GM23248 (cell line): ENCODE measurements around the gene OR6S1. TPM values are rescaled to one million over a fixed set of nuclear protein-coding genes. Genes with fewer than 3 reads are reported as not detected.

Experiments used
- DNase-seq: peaks from one replicate; pipeline ENCODE4 v3.0.0-alpha.2; 2015
- H2AFZ ChIP-seq: fragments of 200-600 bp; sonication (generic); 2 replicates; pipeline ENCODE4 v1.6.1; 2016; ENCODE audit warnings: antibody characterized with exemption
- H3F3A ChIP-seq: fragments of 200-600 bp; sonication (generic); 2 replicates; pipeline ENCODE4 v1.6.1; 2016; ENCODE audit warnings: mild to moderate bottlenecking, antibody characterized with exemption, mixed run types; ENCODE audit not compliant: insufficient read depth
- H3K27ac ChIP-seq: fragments of 200-600 bp; sonication (generic); 2 replicates; pipeline ENCODE4 v1.5.1; 2016; ENCODE audit warnings: mild to moderate bottlenecking
- H3K27me3 ChIP-seq: fragments of 200-600 bp; sonication (generic); replicated peaks from 2 replicates; pipeline ENCODE4 v1.6.1; 2016; ENCODE audit warnings: mild to moderate bottlenecking; ENCODE audit not compliant: insufficient read depth
- H3K36me3 ChIP-seq: fragments of 200-600 bp; sonication (generic); 2 replicates; pipeline ENCODE4 v1.6.1; 2016; ENCODE audit warnings: low read depth, mild to moderate bottlenecking
- H3K4me1 ChIP-seq: fragments of 200-600 bp; sonication (generic); 2 replicates; pipeline ENCODE4 v1.6.1; 2016; ENCODE audit warnings: mild to moderate bottlenecking; ENCODE audit not compliant: insufficient read depth
- H3K4me2 ChIP-seq: fragments of 200-600 bp; sonication (generic); one replicate; pipeline ENCODE4 v1.6.1; 2016; ENCODE audit warnings: mild to moderate bottlenecking; ENCODE audit not compliant: unreplicated experiment
- H3K4me3 ChIP-seq: fragments of 200-600 bp; sonication (generic); 2 replicates; pipeline ENCODE4 v1.5.1; 2016; ENCODE audit warnings: mild to moderate bottlenecking
- H3K79me2 ChIP-seq: fragments of 200-600 bp; sonication (generic); 2 replicates; pipeline ENCODE4 v1.6.1; 2016; ENCODE audit warnings: mild to moderate bottlenecking; ENCODE audit not compliant: insufficient read depth
- H3K9ac ChIP-seq: fragments of 200-600 bp; sonication (generic); 2 replicates; pipeline ENCODE4 v1.6.1; 2016; ENCODE audit warnings: mild to moderate bottlenecking
- H3K9me2 ChIP-seq: fragments of 200-600 bp; sonication (generic); 2 replicates; pipeline ENCODE4 v1.6.1; 2016; ENCODE audit warnings: mixed run types, mild to moderate bottlenecking, moderate library complexity; ENCODE audit not compliant: insufficient read depth
- H3K9me3 ChIP-seq: fragments of 200-600 bp; sonication (generic); one replicate; pipeline ENCODE4 v1.6.1; 2017; ENCODE audit warnings: low read depth
- H4K20me1 ChIP-seq: fragments of 200-600 bp; sonication (generic); 2 replicates; pipeline ENCODE4 v1.6.0; 2016; ENCODE audit not compliant: insufficient read depth
- EZH2 ChIP-seq: fragments of 200-600 bp; sonication (generic); IDR thresholded peaks from 2 replicates; pipeline ENCODE4 v1.6.1; 2018; ENCODE audit warnings: antibody characterized with exemption, mild to moderate bottlenecking; ENCODE audit not compliant: insufficient read depth, poor library complexity, severe bottlenecking
- EZH2phosphoT487 ChIP-seq: fragments of 200-600 bp; sonication (generic); IDR thresholded peaks from 2 replicates; pipeline ENCODE4 v1.6.1; 2018; ENCODE audit warnings: antibody characterized with exemption, moderate library complexity, mild to moderate bottlenecking, low read depth; ENCODE audit not compliant: insufficient read depth
- WGBS, 2 experiments: methylation state at CpG; one replicate each; pipeline ENCODE4 v1.1.6; 2015 to 2017; ENCODE audit warnings: low lambda C conversion rate in 2 of 2, low coverage in 1 of 2; ENCODE audit errors: missing lambda C conversion rate in 2 of 2; 5-methylcytosine and 5-hydroxymethylcytosine counted together
- in situ Hi-C: fragments of 300-500 bp; cut with MboI; formaldehyde crosslinking; loops from 2 replicates; pipeline ENCODE4 v1.15.0; 2020
- polyA plus RNA-seq: library from polyadenylated mRNA; unstranded; fragments of >200 nt; fragmentation: Nextera tagmentation; extraction: Ambion mirVana; gene quantifications from 2 replicates; pipeline ENCODE4 v1.2.1, GENCODE V29; 2016
- total RNA-seq: library from RNA; depleted of rRNA; stranded (reverse); fragments of >200 nt; shearing (Covaris generic); gene quantifications from 2 replicates; pipeline ENCODE4 v1.2.3, GENCODE V29; 2014

The OR6S1 gene
- total and polyA plus RNA-seq, 2 experiments from 2014 or later, result not detected

DNA sequence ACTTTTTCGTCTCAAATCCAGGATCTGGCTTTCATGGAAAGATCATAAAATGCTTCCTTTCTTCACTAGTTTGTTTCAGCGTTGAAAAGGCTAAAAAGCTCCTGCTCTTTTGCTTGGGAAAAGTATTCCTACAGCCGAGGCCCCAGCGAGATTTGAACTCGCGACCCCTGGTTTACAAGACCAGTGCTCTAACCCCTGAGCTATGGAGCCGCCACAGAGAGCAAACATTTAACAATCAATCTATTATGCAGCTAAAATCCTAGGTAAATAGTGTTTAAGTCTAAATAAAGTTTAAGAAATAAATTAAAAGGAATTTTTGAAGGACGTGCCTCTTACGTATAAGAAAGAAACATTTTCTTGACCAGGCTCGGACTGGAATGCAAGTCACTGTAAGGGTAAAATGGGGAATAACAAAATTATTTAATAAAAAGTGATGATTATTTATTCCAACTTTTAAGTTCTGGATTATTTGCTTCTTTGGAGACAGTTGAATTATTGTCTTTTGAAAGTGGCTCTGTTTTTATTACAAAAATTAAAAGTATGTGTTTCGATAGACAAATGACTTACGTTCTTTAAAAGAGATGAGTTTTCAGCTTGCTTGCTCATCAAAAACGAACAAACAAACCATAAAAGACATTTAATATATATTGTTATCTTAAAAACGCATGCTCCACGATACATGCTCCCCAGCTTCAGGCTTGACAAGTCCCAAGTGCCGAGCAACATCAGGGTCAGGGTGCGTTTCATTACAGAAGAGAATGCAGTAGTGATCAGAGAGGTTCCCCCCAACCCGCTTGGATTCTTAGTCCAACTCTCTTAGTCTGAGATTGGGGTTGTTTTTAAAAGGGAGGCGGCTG is 10.2 kb downstream of the OR6S1 start:
- Histone ChIP-seq H3K27ac (no peak overlapping the region), H2AFZ (peak overlapping the region; percentile 47; the same call in 1 of the 2 replicates), H3K79me2 (no peaks in the 10 kb centered on the region), H3K9me3 (no peaks in the 10 kb centered on the region), H3K4me3 (peak overlapping the region; percentile 65), H3K4me2 (peak overlapping the region; percentile 85), H3K9ac (peak overlapping the region; percentile 35; the same call in 1 of the 2 replicates), H4K20me1 (no peaks in the 10 kb centered on the region), H3F3A (peaks cover 39% of the 10 kb centered on the region), H3K9me2 (no peaks in the 10 kb centered on the region), H3K4me1 (peaks cover 9% of the 10 kb centered on the region), H3K27me3 (peaks cover 7% of the 10 kb centered on the region; the same call in 1 of the 2 replicates), H3K36me3 (no peaks in the 10 kb centered on the region)
- DNase-seq, result peak; percentile 61
- in situ Hi-C loops, result no loop called here
- 1% methylated on average over 19 of the region's 19 CpGs for WGBS, 2 experiments
- TF ChIP-seq EZH2 (no peak), EZH2phosphoT487 (no peak)

DNA sequence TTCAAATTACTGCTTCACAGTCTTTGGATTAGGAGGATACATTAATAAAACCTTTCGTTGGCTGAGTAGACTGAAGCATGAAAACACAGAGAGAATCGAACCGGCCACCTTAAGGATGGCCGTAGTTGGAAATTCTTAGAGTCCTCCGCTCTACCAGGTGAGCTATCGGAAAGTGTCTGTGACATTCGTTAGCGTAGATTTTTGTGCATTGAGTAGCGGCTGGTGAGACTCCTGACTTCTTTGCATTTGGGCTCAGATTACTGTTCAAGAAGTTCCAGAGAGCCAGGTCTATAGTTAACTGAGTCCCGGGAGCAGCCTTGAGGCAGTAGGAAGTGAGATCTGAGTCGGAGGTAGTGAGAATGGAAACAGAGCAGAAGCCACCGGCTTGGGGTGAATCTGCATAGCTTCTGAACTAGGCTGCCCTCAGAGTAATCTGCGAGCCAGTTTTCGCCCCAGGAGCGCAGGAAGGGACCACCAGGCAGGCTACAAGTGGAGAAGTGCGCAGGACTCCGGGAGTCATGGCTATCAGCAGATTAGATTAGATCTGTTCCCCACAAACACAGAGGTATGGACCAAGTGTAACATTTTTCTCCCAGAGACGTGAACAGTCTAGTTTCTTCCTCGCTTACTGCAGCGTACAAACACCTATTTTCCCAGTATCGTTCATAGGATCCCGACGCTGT is 11.0 kb downstream of the OR6S1 start:
- H4K20me1 ChIP-seq, result no peaks in the 10 kb centered on the region
- H3K79me2 ChIP-seq, result no peaks in the 10 kb centered on the region
- peak; percentile 42 for DNase-seq
- peak overlapping the region; percentile 65 for H3K4me3 ChIP-seq
- peak overlapping the region; percentile 85 for H3K4me2 ChIP-seq
- in situ Hi-C loops, result no loop called here
- no peaks in the 10 kb centered on the region for H3K9me2 ChIP-seq
- WGBS, 2 experiments, result 4% methylated on average over 23 of the region's 23 CpGs
- H3K9me3 ChIP-seq, result no peaks in the 10 kb centered on the region
- H3K9ac ChIP-seq, result peak overlapping the region; percentile 35; the same call in 1 of the 2 replicates
- H3K27me3 ChIP-seq, result peaks cover 7% of the 10 kb centered on the region; the same call in 1 of the 2 replicates
- peaks cover 9% of the 10 kb centered on the region for H3K4me1 ChIP-seq
- TF ChIP-seq EZH2phosphoT487 (no peak), EZH2 (no peak)
- no peak overlapping the region for H3K27ac ChIP-seq
- H3K36me3 ChIP-seq, result no peaks in the 10 kb centered on the region
- peaks cover 47% of the 10 kb centered on the region for H3F3A ChIP-seq
- peak overlapping the region; percentile 47 for H2AFZ ChIP-seq

DNA sequence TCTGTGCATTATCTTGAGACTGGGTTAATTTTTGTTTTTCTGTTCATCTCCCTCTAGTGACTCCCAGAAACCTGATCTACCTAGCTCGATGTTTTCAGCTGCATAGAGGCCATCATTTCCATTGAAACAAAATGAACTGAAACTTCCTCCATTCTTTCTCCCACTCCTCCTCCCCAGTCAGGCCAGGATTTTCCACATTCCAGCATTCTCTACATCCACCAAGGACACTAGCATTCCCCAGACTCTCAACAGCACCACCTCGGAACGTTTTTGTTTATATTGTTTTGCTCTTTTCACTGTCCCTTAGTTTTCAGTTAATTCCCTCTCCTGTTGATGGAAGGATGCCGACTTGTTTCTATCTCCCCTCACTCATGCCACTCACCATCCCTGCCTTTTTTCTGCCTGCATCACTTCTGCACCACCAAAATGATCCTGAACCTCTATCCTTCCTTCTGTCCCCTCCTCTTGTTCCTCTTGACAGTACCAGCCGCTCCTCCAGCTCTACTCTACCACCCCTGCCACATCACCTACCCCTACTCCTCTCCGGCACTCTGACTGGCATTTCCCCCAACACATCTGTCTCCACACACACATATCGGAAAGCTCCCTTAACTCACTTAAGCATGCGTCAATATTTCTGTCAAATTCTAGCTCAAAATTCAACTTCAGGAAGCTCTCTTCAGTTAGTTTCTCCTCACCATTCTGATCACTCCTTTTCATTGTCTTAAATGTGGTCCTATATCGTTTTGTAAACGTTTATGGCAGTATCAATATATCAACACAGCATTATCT is 13.2 kb downstream of the OR6S1 start:
- H3K4me2 ChIP-seq, result no peak overlapping the region
- WGBS, 2 experiments, result 34 to 35% methylated on average over 10 of the region's 10 CpGs
- in situ Hi-C loops, result no loop called here

DNA sequence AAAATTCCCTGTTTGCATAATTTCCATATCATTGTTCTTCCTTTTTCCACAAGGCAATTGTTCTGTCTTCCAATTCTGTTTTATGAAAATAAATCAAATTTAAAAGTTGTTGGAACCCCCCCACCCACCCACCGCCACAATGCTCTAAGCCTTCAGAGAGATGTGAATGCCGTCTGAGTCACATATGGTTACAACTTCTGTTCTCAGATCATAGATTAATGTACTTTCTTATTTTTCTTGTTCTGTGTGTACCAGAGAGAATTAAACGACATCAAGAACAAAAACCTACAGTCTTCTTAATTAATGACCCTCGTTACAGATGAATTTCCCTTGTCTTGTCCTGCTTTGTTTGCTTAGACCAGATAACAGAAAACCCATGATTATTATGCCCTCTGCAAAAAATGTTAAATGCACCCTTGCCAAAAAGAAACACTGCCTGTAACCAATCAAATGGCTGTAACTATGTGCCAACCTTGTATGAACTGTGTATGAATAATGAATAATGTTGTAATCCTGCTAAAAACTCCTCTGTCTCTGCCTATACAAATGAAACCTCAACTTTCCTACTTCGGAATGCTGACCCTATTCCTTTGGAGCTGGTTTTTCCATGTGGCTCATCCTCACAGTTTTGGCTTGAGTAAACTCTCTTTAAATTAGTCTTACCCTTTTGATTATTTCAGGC is 14.0 kb downstream of the OR6S1 start:
- H3K9ac ChIP-seq, result no peak overlapping the region
- WGBS, 2 experiments, result 39 to 40% methylated on average over 5 of the region's 5 CpGs
- H3F3A ChIP-seq, result peaks cover 43% of the 10 kb centered on the region
- no peaks in the 10 kb centered on the region for H3K9me3 ChIP-seq
- H3K36me3 ChIP-seq, result no peaks in the 10 kb centered on the region
- H3K4me1 ChIP-seq, result peaks cover 15% of the 10 kb centered on the region
- no peak overlapping the region for H3K4me2 ChIP-seq
- in situ Hi-C loops, result no loop called here
- peaks cover 7% of the 10 kb centered on the region; the same call in 1 of the 2 replicates for H3K27me3 ChIP-seq
- H3K4me3 ChIP-seq, result no peak overlapping the region
- no peak for TF ChIP-seq EZH2
- no peak for TF ChIP-seq EZH2phosphoT487
- no peak overlapping the region for H3K27ac ChIP-seq
- no peak overlapping the region for H2AFZ ChIP-seq
- no peaks in the 10 kb centered on the region for H3K79me2 ChIP-seq
- H4K20me1 ChIP-seq, result no peaks in the 10 kb centered on the region
- no peaks in the 10 kb centered on the region for H3K9me2 ChIP-seq
- DNase-seq, result peak; percentile 32

More for the DNA sequence above, 13.2 kb downstream of the OR6S1 start:
- no peaks in the 10 kb centered on the region for H3K9me2 ChIP-seq
- no peak for TF ChIP-seq EZH2phosphoT487
- TF ChIP-seq EZH2, result no peak
- peaks cover 11% of the 10 kb centered on the region for H3K4me1 ChIP-seq
- no peak for DNase-seq
- H3K36me3 ChIP-seq, result no peaks in the 10 kb centered on the region
- H3K9me3 ChIP-seq, result no peaks in the 10 kb centered on the region
- H3K79me2 ChIP-seq, result no peaks in the 10 kb centered on the region
- no peak overlapping the region for H3K9ac ChIP-seq
- H2AFZ ChIP-seq, result no peak overlapping the region
- peaks cover 7% of the 10 kb centered on the region; the same call in 1 of the 2 replicates for H3K27me3 ChIP-seq
- peaks cover 46% of the 10 kb centered on the region for H3F3A ChIP-seq
- H4K20me1 ChIP-seq, result no peaks in the 10 kb centered on the region
- no peak overlapping the region for H3K27ac ChIP-seq
- H3K4me3 ChIP-seq, result no peak overlapping the region
